LNCaP clone FGC (cell line): ENCODE data around the gene GNAT1.

Source experiments
- DNase-seq: peaks from one replicate; pipeline ENCODE4 v3.0.0-alpha.2; 2011; ENCODE audit warnings: low read depth
- H3K4me3 ChIP-seq: 2 replicates; pipeline ENCODE4 v1.5.1; 2011; ENCODE audit warnings: mild to moderate bottlenecking, low read depth, low read length, control low read depth
- TF ChIP-seq, protein P1 (sequence below): IDR thresholded peaks from 2 replicates; pipeline ENCODE4 v1.5.1; 2012; ENCODE audit warnings: mild to moderate bottlenecking; ENCODE audit not compliant: control insufficient read depth, insufficient read depth; ENCODE audit errors: extremely low read depth

The GNAT1 gene

GRCh38 chr3:50155891-50156290 is 35.5 kb upstream of the GNAT1 start:
- TF ChIP-seq, protein P1, sequence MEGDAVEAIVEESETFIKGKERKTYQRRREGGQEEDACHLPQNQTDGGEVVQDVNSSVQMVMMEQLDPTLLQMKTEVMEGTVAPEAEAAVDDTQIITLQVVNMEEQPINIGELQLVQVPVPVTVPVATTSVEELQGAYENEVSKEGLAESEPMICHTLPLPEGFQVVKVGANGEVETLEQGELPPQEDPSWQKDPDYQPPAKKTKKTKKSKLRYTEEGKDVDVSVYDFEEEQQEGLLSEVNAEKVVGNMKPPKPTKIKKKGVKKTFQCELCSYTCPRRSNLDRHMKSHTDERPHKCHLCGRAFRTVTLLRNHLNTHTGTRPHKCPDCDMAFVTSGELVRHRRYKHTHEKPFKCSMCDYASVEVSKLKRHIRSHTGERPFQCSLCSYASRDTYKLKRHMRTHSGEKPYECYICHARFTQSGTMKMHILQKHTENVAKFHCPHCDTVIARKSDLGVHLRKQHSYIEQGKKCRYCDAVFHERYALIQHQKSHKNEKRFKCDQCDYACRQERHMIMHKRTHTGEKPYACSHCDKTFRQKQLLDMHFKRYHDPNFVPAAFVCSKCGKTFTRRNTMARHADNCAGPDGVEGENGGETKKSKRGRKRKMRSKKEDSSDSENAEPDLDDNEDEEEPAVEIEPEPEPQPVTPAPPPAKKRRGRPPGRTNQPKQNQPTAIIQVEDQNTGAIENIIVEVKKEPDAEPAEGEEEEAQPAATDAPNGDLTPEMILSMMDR: no peak
- no peak for DNase-seq
- peak overlapping the region; percentile 62 for H3K4me3 ChIP-seq

DNA sequence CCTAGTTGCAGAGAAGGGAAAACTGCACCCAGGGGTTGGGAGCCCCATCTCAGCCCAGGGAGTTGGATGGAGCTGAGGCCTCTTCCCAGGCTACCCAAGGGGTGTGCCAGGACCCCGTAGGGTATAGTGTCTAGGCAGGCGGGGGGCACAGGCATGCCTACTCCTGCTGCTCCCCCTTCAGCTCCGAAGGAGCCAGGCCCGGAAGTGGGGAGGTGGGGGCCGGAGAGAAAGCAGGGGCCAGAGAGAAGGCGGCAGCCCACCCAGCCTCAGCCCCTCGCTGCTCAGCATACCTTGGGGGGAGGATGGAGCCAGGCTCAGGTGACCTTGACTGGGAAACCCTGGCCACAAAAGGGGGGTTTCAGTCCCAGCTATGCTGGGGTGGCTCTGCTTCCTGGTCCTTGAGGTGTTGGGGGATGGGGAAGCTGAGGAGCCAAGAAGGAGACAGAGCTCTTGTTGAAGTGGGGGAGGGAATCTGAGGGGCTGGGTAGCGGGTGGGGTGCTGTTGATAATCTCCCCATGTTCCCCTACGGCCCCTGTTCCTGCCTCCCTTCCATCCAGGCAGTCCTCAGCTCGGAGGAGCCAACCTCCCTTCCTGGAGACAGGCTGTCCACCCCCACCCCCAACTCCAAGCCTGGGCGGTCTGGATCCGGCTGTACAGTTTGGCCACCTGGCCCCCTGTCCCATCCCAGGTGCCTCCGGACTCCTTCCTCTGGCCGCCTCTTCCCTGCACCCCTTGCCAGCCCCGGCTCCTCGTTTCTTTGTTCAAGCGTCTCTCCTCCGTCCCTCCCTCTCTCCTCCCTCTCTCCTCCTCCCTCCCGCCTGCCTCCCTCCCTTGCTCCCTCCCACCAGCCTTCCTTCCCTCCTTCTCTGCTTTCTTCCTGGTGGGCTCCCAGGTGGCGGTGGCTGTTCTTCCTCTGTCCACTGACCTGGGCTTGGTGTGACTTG is 34.6 kb upstream of the GNAT1 start:
- peak overlapping the region; percentile 62 for H3K4me3 ChIP-seq
- TF ChIP-seq, protein P1: no peak
- DNase-seq: no peak

DNA sequence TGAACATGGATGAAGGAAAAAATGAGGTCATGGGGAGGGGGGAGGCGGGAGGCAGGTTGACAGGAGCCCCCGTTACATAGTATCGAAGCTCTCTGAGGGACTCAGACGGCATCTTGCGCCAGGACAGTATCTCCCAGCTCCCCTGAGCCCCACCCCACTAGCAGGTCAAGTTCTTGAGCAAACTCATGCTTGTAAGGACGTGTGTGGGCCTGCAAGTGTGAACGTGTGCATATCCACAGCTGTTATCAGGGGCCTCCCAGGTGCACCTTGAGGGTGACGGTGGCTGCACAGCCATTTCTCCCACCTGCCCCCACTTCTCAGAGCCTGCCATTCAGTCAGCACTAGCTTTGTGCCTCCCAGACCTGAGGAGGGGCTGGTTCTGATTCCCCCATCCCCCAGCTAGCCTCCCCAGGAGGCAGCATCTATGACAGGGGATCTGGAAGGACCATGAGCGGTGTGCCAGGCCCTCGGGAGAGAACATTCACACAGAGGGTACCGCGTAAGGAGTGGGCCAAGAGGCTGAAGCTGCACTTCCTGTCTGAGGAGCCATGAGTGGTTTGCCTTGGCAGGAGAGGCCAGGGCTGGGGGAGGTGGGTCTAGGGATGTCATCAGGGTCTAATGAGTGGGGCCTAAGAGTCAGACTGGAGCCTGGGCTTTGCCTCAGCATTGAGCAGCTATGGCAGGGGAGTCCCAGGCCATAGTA is 33.4 kb upstream of the GNAT1 start:
- TF ChIP-seq, protein P1: no peak
- no peak overlapping the region for H3K4me3 ChIP-seq
- DNase-seq: no peak

GRCh38 chr3:50158530-50159146 is 32.8 kb upstream of the GNAT1 start:
- TF ChIP-seq, protein P1: no peak
- no peak for DNase-seq

GRCh38 chr3:50160561-50160983 is 30.8 kb upstream of the GNAT1 start:
- DNase-seq: no peak
- no peak overlapping the region for H3K4me3 ChIP-seq
- TF ChIP-seq, protein P1: no peak

More at GRCh38 chr3:50158530-50159146, 32.8 kb upstream of the GNAT1 start:
- no peak overlapping the region for H3K4me3 ChIP-seq

DNA sequence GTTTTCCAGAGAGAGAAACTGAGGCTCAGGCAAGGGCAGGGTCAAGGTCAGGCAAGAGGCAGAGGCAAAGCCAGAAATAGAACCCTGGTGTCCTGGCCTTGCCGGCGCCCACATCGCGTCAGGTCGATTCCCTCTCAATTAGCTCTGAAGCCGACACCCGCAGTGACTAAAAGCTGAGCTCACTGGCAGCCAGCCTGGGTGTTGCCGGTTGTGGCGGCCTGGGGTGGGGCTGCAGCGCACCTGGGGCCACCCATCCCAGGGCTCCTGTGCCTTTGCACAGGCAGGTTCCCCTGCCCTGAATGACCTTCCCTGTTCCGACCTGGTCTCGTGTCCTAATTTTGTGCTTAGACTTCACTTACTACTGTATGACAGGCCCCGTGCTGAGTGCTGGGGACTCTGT is 30.1 kb upstream of the GNAT1 start:
- H3K4me3 ChIP-seq: no peak overlapping the region
- TF ChIP-seq, protein P1: no peak
- DNase-seq: no peak
